Panc1 (cell line): ENCODE measurements around the gene SYPL2. TPM values are rescaled to one million over a fixed set of nuclear protein-coding genes. Genes with fewer than 3 reads are reported as not detected.

Source experiments
- ATAC-seq: fragments of 200-7000 bp; cut with Tn5 transposase; 2 replicates; pipeline ENCODE4 v1.9.1; 2020; ENCODE audit warnings: mild to moderate bottlenecking, moderate library complexity
- BruUV-seq: library from RNA; stranded (reverse); fragments of 400-500 nt; replicated peaks from 2 replicates; lab custom pipeline; 2021; lab: Mats Ljungman, UMichigan
- CTCF ChIA-PET: fragments of 300-600 bp; sonication (Branson Sonifier 250); formaldehyde crosslinking; loops from one replicate; lab custom pipeline; 2022; ENCODE audit warnings: antibody characterized with exemption; lab: Charles Lee
- POLR2A ChIA-PET: fragments of 300-600 bp; sonication (Branson Sonifier 250); formaldehyde crosslinking; loops from one replicate; lab custom pipeline; 2022; ENCODE audit warnings: antibody characterized with exemption; lab: Charles Lee
- DNase-seq: peaks from one replicate; pipeline ENCODE4 v3.0.0-alpha.2; 2010; ENCODE audit warnings: low read depth, low spot score
- H3K27ac ChIP-seq: 2 replicates; pipeline ENCODE4 v1.5.1; 2011; ENCODE audit warnings: mild to moderate bottlenecking, low read length, inconsistent platforms
- H3K27me3 ChIP-seq: fragments of 200-500 bp; sonication (Bioruptor generic); 2 replicates; pipeline ENCODE4 v1.6.0; 2014; ENCODE audit warnings: low read length, inconsistent platforms; ENCODE audit not compliant: control insufficient read depth, insufficient read depth
- H3K36me3 ChIP-seq: fragments of 200-500 bp; sonication (Bioruptor generic); 2 replicates; pipeline ENCODE4 v1.5.1; 2014; ENCODE audit warnings: inconsistent platforms, mild to moderate bottlenecking, low read length, moderate library complexity; ENCODE audit not compliant: control insufficient read depth, insufficient read depth
- H3K4me1 ChIP-seq: 2 replicates; pipeline ENCODE4 v1.5.1; 2011; ENCODE audit warnings: inconsistent platforms, mild to moderate bottlenecking, low read length, moderate library complexity; ENCODE audit not compliant: control insufficient read depth, insufficient read depth
- H3K4me3 ChIP-seq, 2 experiments: 2 replicates each; pipeline ENCODE4 v1.5.1; 2011 to 2012; ENCODE audit warnings: low read depth in 2 of 2, low read length in 2 of 2, mild to moderate bottlenecking in 2 of 2, inconsistent platforms in 1 of 2, moderate library complexity in 1 of 2
- H3K9me3 ChIP-seq: fragments of 200-500 bp; sonication (Bioruptor generic); 2 replicates; pipeline ENCODE4 v1.5.1; 2014; ENCODE audit warnings: low read depth, mild to moderate bottlenecking, inconsistent platforms, low read length, moderate library complexity; ENCODE audit not compliant: control insufficient read depth, insufficient read depth
- CTCF ChIP-seq: fragments of 450-650 bp; IDR thresholded peaks from 2 replicates; pipeline ENCODE4 v1.5.1; 2017; ENCODE audit warnings: mild to moderate bottlenecking
- POLR2AphosphoS5 ChIP-seq: IDR thresholded peaks from 2 replicates; pipeline ENCODE4 v1.6.1; 2012; ENCODE audit warnings: mild to moderate bottlenecking, low read depth, low read length, moderate library complexity
- REST ChIP-seq, 2 experiments: IDR thresholded peaks; 2 replicates each; pipeline ENCODE4 v1.6.1; 2011 to 2012; ENCODE audit warnings: low read depth in 2 of 2, control low read depth in 1 of 2, low read length in 1 of 2, mild to moderate bottlenecking in 1 of 2, moderate library complexity in 1 of 2; ENCODE audit not compliant: insufficient read depth in 1 of 2
- SIN3A ChIP-seq: IDR thresholded peaks from 2 replicates; pipeline ENCODE4 v1.6.1; 2012; ENCODE audit warnings: low read depth, mild to moderate bottlenecking, low read length, moderate library complexity, borderline replicate concordance; ENCODE audit not compliant: insufficient read depth
- TCF7L2 ChIP-seq: IDR thresholded peaks from 2 replicates; pipeline ENCODE4 v1.6.1; 2011; ENCODE audit warnings: mild to moderate bottlenecking, low read depth, low read length, inconsistent platforms
- in situ Hi-C: cut with HindIII; loops from 2 replicates; pipeline ENCODE4 v1.10.0; 2016; ENCODE audit warnings: low sequenced_read_pairs, low pct_unique_long_range_greater_than_20kb
- intact Hi-C: fragments of 100-400 bp; cut with micrococcal nuclease; formaldehyde crosslinking; loops from one replicate; pipeline ENCODE4 v1.10.0; 2022; ENCODE audit not compliant: unreplicated experiment
- total RNA-seq: library from RNA; stranded (reverse); gene quantifications from one replicate; pipeline ENCODE4 v1.2.1, GENCODE V29; 2021; ENCODE audit not compliant: unreplicated experiment

Gene SYPL2
- total RNA-seq, 1 experiment from 2014 or later = 0.74 TPM

GRCh38 chr1:109488201-109488600, 21.9 kb downstream of the SYPL2 start:
- TF ChIP-seq TCF7L2 (no peak), CTCF (peak; percentile 34; the same call in 1 of the 2 replicates)
- intact Hi-C loops (no loop called here), in situ Hi-C loops (no loop called here)
- ChIA-PET POLR2A (no interaction called here), CTCF (no interaction called here)
- Histone ChIP-seq H3K27ac (no peak overlapping the region), H3K36me3 (no peaks in the 10 kb centered on the region), H3K4me3 (no peak overlapping the region), H3K27me3 (no peaks in the 10 kb centered on the region), H3K4me1 (peaks cover 5% of the 10 kb centered on the region), H3K9me3 (no peaks in the 10 kb centered on the region)
- ATAC-seq = no peak
- BruUV-seq = no TSS peak
- no peak for DNase-seq

GRCh38 chr1:109488696-109489095, 22.4 kb downstream of the SYPL2 start:
- POLR2A ChIA-PET = no interaction called here
- ATAC-seq = no peak
- Histone ChIP-seq H3K4me1 (peaks cover 9% of the 10 kb centered on the region), H3K27me3 (no peaks in the 10 kb centered on the region), H3K4me3 (no peak overlapping the region), H3K9me3 (no peaks in the 10 kb centered on the region), H3K27ac (no peak overlapping the region), H3K36me3 (no peaks in the 10 kb centered on the region)
- BruUV-seq = no TSS peak
- TF ChIP-seq REST (IDR thresholded peaks at IDR 0.05; ENCODE audit: insufficient read depth in 1 of 2, low read depth in 2 of 2, low read length in 1 of 2) = no peak
- no peak for TF ChIP-seq SIN3A
- no peak for TF ChIP-seq CTCF
- no peak for TF ChIP-seq POLR2AphosphoS5
- TF ChIP-seq TCF7L2 = no peak
- in situ Hi-C loops = no loop called here
- CTCF ChIA-PET = no interaction called here
- no peak for DNase-seq
- intact Hi-C loops = no loop called here
